HG03025 (cell line): ENCODE measurements around the gene SLC6A9.

Experiments
- ATAC-seq: cut with Tn5 transposase; IDR thresholded peaks from one replicate; pipeline ENCODE4 v1.9.1; 2021; ENCODE audit warnings: mild to moderate bottlenecking, moderate library complexity; ENCODE audit not compliant: unreplicated experiment, low FRiP score

SLC6A9 gene

GRCh38 chr1:44049839-44050238, 18.6 kb upstream of the SLC6A9 start:
- no peak for ATAC-seq

GRCh38 chr1:44048532-44049215, 17.4 kb upstream of the SLC6A9 start:
- no peak for ATAC-seq

GRCh38 chr1:44047131-44047530, 15.9 kb upstream of the SLC6A9 start:
- ATAC-seq: no peak

- ATAC-seq: no peak
Measured at GRCh38 chr1:44045064-44045463, 13.8 kb upstream of the SLC6A9 start.

GRCh38 chr1:44044071-44044801, 13.0 kb upstream of the SLC6A9 start:
- no peak for ATAC-seq

GRCh38 chr1:44043176-44044070, 12.2 kb upstream of the SLC6A9 start:
- ATAC-seq: no peak

GRCh38 chr1:44040846-44041245, 9.6 kb upstream of the SLC6A9 start:
- no peak for ATAC-seq

GRCh38 chr1:44040418-44040817, 9.2 kb upstream of the SLC6A9 start:
- no peak for ATAC-seq

- ATAC-seq: no peak
Measured at GRCh38 chr1:44038876-44039657, 7.8 kb upstream of the SLC6A9 start.

GRCh38 chr1:44037154-44037553, 5.9 kb upstream of the SLC6A9 start:
- no peak for ATAC-seq

- no peak for ATAC-seq
Measured at GRCh38 chr1:44036409-44037139, 5.3 kb upstream of the SLC6A9 start.

GRCh38 chr1:44035726-44036408, 4.6 kb upstream of the SLC6A9 start:
- ATAC-seq: no peak

GRCh38 chr1:44034976-44035716, 3.9 kb upstream of the SLC6A9 start:
- ATAC-seq: no peak

GRCh38 chr1:44034423-44034822, 3.2 kb upstream of the SLC6A9 start:
- ATAC-seq: no peak

GRCh38 chr1:44033756-44034155, 2.5 kb upstream of the SLC6A9 start:
- no peak for ATAC-seq

- ATAC-seq: no peak
Measured at GRCh38 chr1:44033041-44033575, 1.8 kb upstream of the SLC6A9 start.

GRCh38 chr1:44032170-44032790, 1.0 kb upstream of the SLC6A9 start:
- no peak for ATAC-seq
